Activated CD8-positive, alpha-beta memory T cell treated with anti-CD3 and anti-CD28 coated beads for 4 hours (primary cell): ENCODE measurements around the gene UBE2Q1.
A peak's percentile ranks its signal among the peaks of the same experiment; 100 is the strongest.
"Not testable (repeated sequence)": the region's sequence is repeated elsewhere in the genome, so short reads cannot be mapped to it uniquely, and the experiment has no call there.

Source experiments
- DNase-seq, 2 donors: peaks; one replicate each; pipeline ENCODE4 v3.0.0-alpha.2; 2020; ENCODE audit warnings: low read depth in 2 of 2

The UBE2Q1 gene

GRCh38 chr1:154551474-154551873 is 7.0 kb downstream of the UBE2Q1 start:
- DNase-seq = no peak

GRCh38 chr1:154550657-154551056 is 7.8 kb downstream of the UBE2Q1 start:
- DNase-seq = no peak

DNA sequence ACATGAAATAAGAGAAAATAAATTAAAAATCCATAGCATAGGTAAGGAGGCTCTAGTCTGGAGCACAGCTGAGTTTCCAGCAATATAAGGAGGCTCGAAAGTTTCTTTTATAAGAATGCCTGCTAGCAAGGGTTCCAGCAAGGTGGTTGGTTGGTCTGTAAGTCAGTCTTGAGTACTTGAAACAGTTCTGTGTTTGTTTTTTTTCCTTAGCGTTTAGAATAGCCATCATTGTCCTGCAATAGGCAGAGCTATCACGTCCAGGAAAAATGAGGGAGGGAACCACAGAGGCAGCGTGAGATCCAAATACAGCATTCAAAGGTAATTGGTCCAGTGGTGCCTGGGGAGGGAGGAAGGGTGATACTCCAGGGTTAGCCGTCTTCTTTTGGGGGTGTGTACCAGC is 8.4 kb downstream of the UBE2Q1 start:
- no peak for DNase-seq

GRCh38 chr1:154549202-154549770 is 9.2 kb downstream of the UBE2Q1 start:
- no peak for DNase-seq

GRCh38 chr1:154548028-154548427 is 10.4 kb downstream of the UBE2Q1 start:
- no peak for DNase-seq

GRCh38 chr1:154547105-154547732 is 11.2 kb downstream of the UBE2Q1 start:
- no peak for DNase-seq

GRCh38 chr1:154546264-154547063 is 12.0 kb downstream of the UBE2Q1 start:
- peak in 1 of 2 donors; percentile 14 for DNase-seq

- DNase-seq = no peak
Measured at GRCh38 chr1:154541231-154541630, 17.2 kb downstream of the UBE2Q1 start.

DNA sequence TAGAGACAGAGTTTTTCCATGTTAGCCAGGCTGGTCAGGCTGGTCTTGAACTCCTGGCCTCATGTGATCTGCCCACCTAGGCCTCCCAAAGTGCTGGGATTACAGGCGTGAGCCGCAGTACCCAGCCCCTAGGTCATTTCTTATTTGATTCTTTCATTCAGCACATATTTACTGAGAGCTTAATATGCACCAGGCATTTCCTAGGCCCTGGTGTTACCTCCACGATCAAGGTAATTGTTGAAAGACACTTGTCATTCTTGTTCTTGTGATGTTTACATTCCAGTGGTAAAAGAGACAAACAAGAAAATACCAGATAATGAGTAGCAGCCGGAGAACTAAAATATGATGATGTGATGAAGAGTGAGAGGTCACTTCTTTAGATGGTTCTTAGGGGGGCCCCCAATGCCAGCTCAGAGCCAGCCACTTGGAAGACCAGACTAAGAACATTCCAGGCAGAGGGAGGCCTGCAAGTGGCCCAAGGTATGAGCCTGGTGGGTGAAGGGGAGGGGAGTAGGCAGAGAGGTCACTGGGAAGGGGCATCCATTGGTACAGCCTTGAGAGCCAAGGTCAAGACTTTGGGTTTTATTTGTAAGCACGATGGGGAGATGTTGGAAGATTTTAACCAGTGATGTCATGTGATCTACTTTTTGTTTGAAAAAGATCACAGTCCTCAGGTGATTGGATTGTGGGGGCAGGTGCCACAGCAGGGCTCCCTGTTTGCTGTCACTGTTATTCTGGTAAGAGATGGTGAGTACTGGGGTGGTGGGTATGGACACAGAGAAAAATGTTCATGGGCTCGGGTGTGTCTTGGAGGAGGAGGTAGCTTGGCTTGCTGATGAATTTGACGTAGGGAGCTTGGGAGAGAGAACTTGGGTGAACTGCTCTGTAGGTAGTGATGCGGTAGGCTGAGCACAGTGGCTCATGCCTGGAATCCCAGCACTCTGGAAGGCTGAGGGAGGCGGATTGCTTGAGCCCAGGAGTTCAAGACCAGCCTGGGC is 18.7 kb downstream of the UBE2Q1 start:
- no peak for DNase-seq

DNA sequence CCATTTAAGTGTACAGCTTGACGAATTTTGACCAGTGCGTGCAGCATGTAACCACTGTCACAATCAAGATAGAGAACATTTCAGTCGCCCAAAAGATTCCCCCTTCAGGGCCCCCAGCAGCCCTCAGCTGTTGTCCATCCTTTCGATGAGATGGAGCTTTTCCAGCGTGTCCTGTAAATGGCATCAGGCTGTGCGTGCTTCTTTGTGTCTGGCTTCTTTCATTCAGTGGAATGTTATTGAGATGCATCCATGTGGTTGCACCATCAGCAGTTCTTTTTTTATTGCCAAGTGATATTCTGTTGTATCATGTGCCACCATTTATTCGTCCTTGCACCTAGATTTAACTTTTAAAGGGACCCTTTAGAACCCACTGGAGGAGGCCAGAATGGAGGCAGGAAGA is 21.9 kb downstream of the UBE2Q1 start:
- DNase-seq = no peak

- DNase-seq = no peak
Measured at GRCh38 chr1:154533952-154534844, 24.3 kb downstream of the UBE2Q1 start.

- not testable (repeated sequence) for DNase-seq
Measured at GRCh38 chr1:154531950-154532349, 26.5 kb downstream of the UBE2Q1 start.

DNA sequence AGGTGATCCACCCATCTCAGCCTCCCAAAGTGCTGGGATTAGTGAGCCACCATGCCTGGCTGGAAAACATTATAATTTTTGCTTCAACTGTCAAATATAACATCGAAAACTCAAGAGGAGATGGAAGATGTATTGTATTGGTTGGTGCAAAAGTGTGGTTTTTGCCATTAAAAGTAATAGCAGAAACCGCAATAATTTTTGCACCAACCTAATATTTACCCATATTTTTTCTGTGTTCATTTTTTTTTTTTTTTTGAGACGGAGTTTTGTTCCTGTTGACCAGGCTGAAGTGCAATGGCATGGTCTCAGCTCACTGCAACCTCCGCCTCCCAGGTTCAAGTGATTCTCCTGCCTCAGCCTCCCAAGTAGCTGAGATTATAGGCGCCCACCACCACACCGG is 29.2 kb downstream of the UBE2Q1 start:
- no peak for DNase-seq

DNA sequence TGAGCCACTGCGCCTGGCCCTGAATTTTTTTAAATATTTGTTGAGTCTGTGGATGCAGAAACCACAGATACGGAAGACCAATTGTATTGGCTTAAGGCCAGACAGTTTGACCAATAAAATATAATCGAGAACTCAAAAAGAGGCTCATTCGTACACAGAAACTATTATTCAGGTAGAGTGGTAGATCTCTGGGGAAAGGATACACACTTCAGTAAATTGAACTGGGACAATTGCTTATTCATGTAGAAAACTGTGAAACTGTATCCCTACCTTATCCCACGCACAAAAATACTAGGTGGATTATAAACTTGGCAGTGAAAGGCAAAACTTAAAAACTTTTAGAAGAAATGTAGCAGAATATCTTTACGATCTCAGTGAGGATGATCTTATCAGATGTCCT is 31.3 kb downstream of the UBE2Q1 start:
- DNase-seq = no peak

- no peak for DNase-seq
Measured at GRCh38 chr1:154524881-154525280, 33.6 kb downstream of the UBE2Q1 start.

- DNase-seq = no peak
Measured at GRCh38 chr1:154521695-154522094, 36.8 kb downstream of the UBE2Q1 start.

- DNase-seq = no peak
Measured at GRCh38 chr1:154520333-154520732, 38.1 kb downstream of the UBE2Q1 start.

DNA sequence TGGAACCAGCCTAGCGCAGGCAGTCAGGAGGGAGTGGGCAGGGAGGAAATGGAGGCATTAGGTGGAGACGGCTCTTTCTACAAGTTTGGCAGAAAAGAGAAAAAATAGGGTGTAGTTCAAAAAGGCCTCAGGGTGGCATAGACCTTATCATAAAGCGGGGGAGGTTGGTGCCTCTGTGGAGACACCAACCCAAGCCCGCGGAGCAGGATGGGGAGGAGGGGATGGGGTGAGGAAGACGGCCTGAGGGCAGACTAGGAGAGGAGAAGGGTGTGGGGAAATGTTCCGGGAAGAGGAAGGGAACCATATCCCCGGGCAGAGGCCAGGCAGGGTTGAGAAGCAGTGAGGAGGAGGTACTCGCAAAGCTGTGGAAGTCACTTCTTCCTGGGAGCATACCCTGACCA is 38.9 kb downstream of the UBE2Q1 start:
- DNase-seq = no peak

GRCh38 chr1:154517661-154518060 is 40.8 kb downstream of the UBE2Q1 start:
- DNase-seq = no peak

- DNase-seq = no peak
Measured at GRCh38 chr1:154514066-154514553, 44.4 kb downstream of the UBE2Q1 start.

- no peak for DNase-seq
Measured at GRCh38 chr1:154512760-154513159, 45.7 kb downstream of the UBE2Q1 start.
